ENCODE results near the gene HOXC10.

DNA sequence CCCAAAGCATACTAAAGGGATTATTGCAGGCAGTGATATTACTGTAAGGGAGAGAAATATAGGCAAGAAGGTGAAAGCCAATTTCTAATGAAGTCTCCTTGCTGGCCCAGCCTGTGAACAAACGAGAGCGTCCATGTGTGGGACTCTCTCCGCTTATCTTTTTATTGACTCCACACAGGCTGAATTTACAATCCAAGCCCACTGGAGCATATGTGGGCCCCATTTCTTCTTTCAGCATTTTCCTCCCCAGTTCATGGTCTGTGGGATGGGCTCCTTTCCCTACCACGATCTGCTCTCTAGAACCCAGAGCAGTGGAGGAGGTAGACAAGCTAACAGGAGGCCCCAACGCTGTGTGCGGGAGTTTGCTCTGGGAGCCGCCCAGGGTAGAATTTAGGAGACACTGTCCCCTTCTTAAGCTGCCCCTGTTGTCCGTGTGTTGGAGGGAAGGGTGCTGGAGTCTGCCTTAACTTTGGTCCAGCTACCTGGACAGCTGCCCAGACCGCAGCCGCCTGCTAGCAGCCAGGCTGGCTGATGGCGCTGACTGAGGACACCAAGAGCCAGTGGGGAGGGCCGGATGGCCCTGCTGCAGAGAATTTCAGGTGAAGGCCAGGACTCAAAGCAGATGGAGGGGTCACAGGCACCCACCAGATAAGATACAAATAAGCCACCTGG, 15.2 kb upstream of the HOXC10 start:
- no peak for TF ChIP-seq CTCF (IDR thresholded peaks at IDR 0.05)
- TF ChIP-seq POLR2A (IDR thresholded peaks at IDR 0.05): no peak
- no peak for TF ChIP-seq EP300 (IDR thresholded peaks at IDR 0.05; ENCODE audit: low read depth)
- no peak for TF ChIP-seq POLR2AphosphoS5 (IDR thresholded peaks at IDR 0.05)

Measured in transverse colon (tissue), 4 donors.